ENCODE results near the gene DNAH2.
A peak's percentile ranks its signal among the peaks of the same experiment; 100 is the strongest.

GRCh38 chr17:7856011-7856810, 138.7 kb downstream of the DNAH2 start:
- peak in 1 of 2 donors; percentile 8 for TF ChIP-seq POLR2A (IDR thresholded peaks at IDR 0.05)
- no peak for TF ChIP-seq CTCF (IDR thresholded peaks at IDR 0.05)

Measured in tibial nerve (tissue), 3 donors.